OCI-LY1 (cell line): ENCODE data around the gene TGM2.

Experiments
- EZH2 ChIP-seq: fragments of 200-600 bp; sonication (generic), shearing (Covaris generic); IDR thresholded peaks from 2 replicates; pipeline ENCODE4 v1.8.0; 2017; ENCODE audit warnings: borderline replicate concordance, mixed run types, mild to moderate bottlenecking, antibody characterized with exemption, low read length, moderate library complexity, mixed read lengths
- TF ChIP-seq, protein P1 (sequence below): fragments of 200-600 bp; sonication (generic), shearing (Covaris generic); IDR thresholded peaks from 2 replicates; pipeline ENCODE4 v1.5.1; 2017; ENCODE audit warnings: mild to moderate bottlenecking, antibody characterized with exemption, low read length, moderate library complexity, mixed read lengths

DNA sequence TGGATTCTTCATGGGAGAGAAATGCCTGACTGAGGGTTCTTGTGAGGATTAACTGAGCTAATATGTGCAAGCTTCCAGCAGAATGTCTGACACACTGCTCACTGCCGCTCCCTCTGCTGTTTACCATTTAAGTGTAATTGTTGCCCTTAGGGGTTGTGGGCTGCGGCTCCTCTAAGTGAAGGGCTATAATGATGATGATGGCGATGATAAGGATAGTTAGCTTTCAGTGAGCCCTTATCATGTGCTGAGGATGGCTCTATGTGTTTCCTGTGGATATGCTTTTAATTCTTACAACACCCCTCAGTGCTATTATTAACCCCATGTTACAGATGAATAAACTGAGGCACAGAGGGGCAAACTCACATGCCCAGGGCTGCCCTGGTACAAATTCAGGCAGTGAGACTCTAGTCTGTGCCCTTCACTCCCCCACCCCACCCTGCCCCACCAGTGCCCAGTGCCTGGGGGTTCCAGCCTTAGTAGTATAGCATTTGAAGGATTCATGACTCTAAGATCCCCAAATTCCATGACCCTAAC is 33.4 kb downstream of the TGM2 start:
- TF ChIP-seq, protein P1, sequence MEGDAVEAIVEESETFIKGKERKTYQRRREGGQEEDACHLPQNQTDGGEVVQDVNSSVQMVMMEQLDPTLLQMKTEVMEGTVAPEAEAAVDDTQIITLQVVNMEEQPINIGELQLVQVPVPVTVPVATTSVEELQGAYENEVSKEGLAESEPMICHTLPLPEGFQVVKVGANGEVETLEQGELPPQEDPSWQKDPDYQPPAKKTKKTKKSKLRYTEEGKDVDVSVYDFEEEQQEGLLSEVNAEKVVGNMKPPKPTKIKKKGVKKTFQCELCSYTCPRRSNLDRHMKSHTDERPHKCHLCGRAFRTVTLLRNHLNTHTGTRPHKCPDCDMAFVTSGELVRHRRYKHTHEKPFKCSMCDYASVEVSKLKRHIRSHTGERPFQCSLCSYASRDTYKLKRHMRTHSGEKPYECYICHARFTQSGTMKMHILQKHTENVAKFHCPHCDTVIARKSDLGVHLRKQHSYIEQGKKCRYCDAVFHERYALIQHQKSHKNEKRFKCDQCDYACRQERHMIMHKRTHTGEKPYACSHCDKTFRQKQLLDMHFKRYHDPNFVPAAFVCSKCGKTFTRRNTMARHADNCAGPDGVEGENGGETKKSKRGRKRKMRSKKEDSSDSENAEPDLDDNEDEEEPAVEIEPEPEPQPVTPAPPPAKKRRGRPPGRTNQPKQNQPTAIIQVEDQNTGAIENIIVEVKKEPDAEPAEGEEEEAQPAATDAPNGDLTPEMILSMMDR: no peak
- TF ChIP-seq EZH2: no peak
